Measurements from ENCODE around the gene UBXN2A.

GRCh38 chr2:23918837-23919489 is 21.3 kb upstream of the UBXN2A start:
- TF ChIP-seq CTCF (IDR thresholded peaks at IDR 0.05) (no peak), POLR2A (IDR thresholded peaks at IDR 0.05) (no peak)
